IMR-90 (cell line): ENCODE data around the gene CHM. TPM values are rescaled to one million over a fixed set of nuclear protein-coding genes. Genes with fewer than 3 reads are reported as not detected.
"Not testable (repeated sequence)": the region's sequence is repeated elsewhere in the genome, so short reads cannot be mapped to it uniquely, and the experiment has no call there.

ENCODE experiments used
- ATAC-seq: fragments of 200-7000 bp; cut with Tn5 transposase; 2 replicates; pipeline ENCODE4 v1.9.1; 2020; ENCODE audit warnings: low read depth, mild to moderate bottlenecking, moderate library complexity
- BruUV-seq: library from RNA; stranded (reverse); fragments of 400-500 nt; replicated peaks from 2 replicates; lab custom pipeline; 2021; lab: Mats Ljungman, UMichigan
- CTCF ChIA-PET: fragments of 300-600 bp; formaldehyde crosslinking; extraction: SDS; loops from one replicate; lab custom pipeline; 2021; ENCODE audit warnings: antibody characterized with exemption; lab: Yijun Ruan, JAX
- POLR2A ChIA-PET: fragments of 300-600 bp; sonication (Branson Sonifier 250); formaldehyde crosslinking; loops from one replicate; lab custom pipeline; 2022; ENCODE audit warnings: antibody characterized with exemption; ENCODE audit not compliant: unreplicated experiment; lab: Charles Lee
- DNase-seq: peaks from one replicate; pipeline ENCODE4 v3.0.0; 2013
- H2AFZ ChIP-seq: replicated peaks from 2 replicates; pipeline ENCODE3; 2013; ENCODE audit warnings: low read length, mild to moderate bottlenecking; ENCODE audit not compliant: poor library complexity
- H2AK5ac ChIP-seq: 2 replicates; pipeline ENCODE4 v1.6.1; 2013; ENCODE audit warnings: low read depth, low read length, inconsistent platforms
- H2AK9ac ChIP-seq: replicated peaks from 2 replicates; pipeline ENCODE3; 2013; ENCODE audit warnings: mild to moderate bottlenecking, low read depth, low read length, moderate library complexity; ENCODE audit not compliant: poor library complexity
- H2BK120ac ChIP-seq: 2 replicates; pipeline ENCODE4 v1.6.1; 2013; ENCODE audit warnings: low read depth, low read length, inconsistent platforms
- H2BK15ac ChIP-seq: 3 replicates; pipeline ENCODE4 v1.6.1; 2013; ENCODE audit warnings: low read depth, low read length, inconsistent platforms
- H2BK20ac ChIP-seq: 2 replicates; pipeline ENCODE4 v1.6.1; 2013; ENCODE audit warnings: low read depth, mild to moderate bottlenecking, inconsistent platforms, low read length, moderate library complexity
- H2BK5ac ChIP-seq: 2 replicates; pipeline ENCODE4 v1.6.1; 2013; ENCODE audit warnings: mild to moderate bottlenecking, low read depth, low read length, inconsistent platforms; ENCODE audit not compliant: poor library complexity, severe bottlenecking
- H3K14ac ChIP-seq: replicated peaks from 2 replicates; pipeline ENCODE4 v1.6.1; 2013; ENCODE audit warnings: low read depth, low read length, inconsistent platforms
- H3K18ac ChIP-seq: 2 replicates; pipeline ENCODE4 v1.6.1; 2013; ENCODE audit warnings: low read depth, low read length, control low read depth
- H3K23ac ChIP-seq: 2 replicates; pipeline ENCODE4 v1.6.1; 2013; ENCODE audit warnings: low read depth, low read length, inconsistent platforms
- H3K27ac ChIP-seq: 2 replicates; pipeline ENCODE4 v1.5.1; 2013; ENCODE audit warnings: mild to moderate bottlenecking, control low read depth, low read length; ENCODE audit not compliant: insufficient read depth
- H3K27me3 ChIP-seq: 2 replicates; pipeline ENCODE4 v1.6.1; 2013; ENCODE audit warnings: low read length; ENCODE audit not compliant: control insufficient read depth, insufficient read depth
- H3K36me3 ChIP-seq: 2 replicates; pipeline ENCODE4 v1.6.1; 2013; ENCODE audit warnings: low read length, mixed read lengths; ENCODE audit not compliant: control insufficient read depth, insufficient read depth
- H3K4ac ChIP-seq: 2 replicates; pipeline ENCODE4 v1.6.1; 2013; ENCODE audit warnings: low read depth, low read length, inconsistent platforms
- H3K4me1 ChIP-seq: 2 replicates; pipeline ENCODE4 v1.6.1; 2013; ENCODE audit warnings: low read length, mixed read lengths; ENCODE audit not compliant: control insufficient read depth, insufficient read depth
- H3K4me2 ChIP-seq: 2 replicates; pipeline ENCODE4 v1.6.1; 2013; ENCODE audit warnings: low read depth, mild to moderate bottlenecking, control low read depth, low read length, moderate library complexity
- H3K4me3 ChIP-seq: 2 replicates; pipeline ENCODE4 v1.5.1; 2013; ENCODE audit warnings: low read depth, mild to moderate bottlenecking, control low read depth, low read length, moderate library complexity; ENCODE audit not compliant: insufficient read depth
- H3K56ac ChIP-seq: 2 replicates; pipeline ENCODE4 v1.6.1; 2013; ENCODE audit warnings: low read length, inconsistent platforms; ENCODE audit not compliant: insufficient read depth; ENCODE audit errors: extremely low read depth
- H3K79me1 ChIP-seq, 2 experiments: 2 replicates each; pipeline ENCODE4 v1.6.1; 2013; ENCODE audit warnings: low read length in 2 of 2, inconsistent platforms in 1 of 2, low read depth in 1 of 2
- H3K9ac ChIP-seq: 2 replicates; pipeline ENCODE4 v1.6.1; 2013; ENCODE audit warnings: low read depth, low read length, control low read depth
- H3K9me1 ChIP-seq: 2 replicates; pipeline ENCODE4 v1.6.1; 2013; ENCODE audit warnings: low read length, inconsistent platforms; ENCODE audit not compliant: insufficient read depth
- H3K9me3 ChIP-seq: 2 replicates; pipeline ENCODE4 v1.6.1; 2013; ENCODE audit warnings: low read length; ENCODE audit not compliant: control insufficient read depth, insufficient read depth
- H4K20me1 ChIP-seq: 2 replicates; pipeline ENCODE4 v1.6.1; 2013; ENCODE audit warnings: low read length, inconsistent platforms; ENCODE audit not compliant: insufficient read depth
- H4K5ac ChIP-seq: 2 replicates; pipeline ENCODE4 v1.6.1; 2013; ENCODE audit warnings: mild to moderate bottlenecking, low read depth, low read length, control low read depth
- H4K8ac ChIP-seq, 2 experiments: 2 replicates each; pipeline ENCODE4 v1.6.1; 2013; ENCODE audit warnings: low read depth in 2 of 2, low read length in 2 of 2, control low read depth in 1 of 2, inconsistent platforms in 1 of 2
- H4K91ac ChIP-seq: 2 replicates; pipeline ENCODE4 v1.6.1; 2013; ENCODE audit warnings: low read depth, low read length, inconsistent platforms; ENCODE audit not compliant: insufficient read depth
- BHLHE40 ChIP-seq: fragments of 150-350 bp; IDR thresholded peaks from 2 replicates; pipeline ENCODE4 v1.6.1; 2016; ENCODE audit warnings: mild to moderate bottlenecking, low read depth, low read length
- CHD1 ChIP-seq: IDR thresholded peaks from 2 replicates; pipeline ENCODE4 v1.6.1; 2012; ENCODE audit warnings: low read depth, low read length, improper control_type of control experiment
- FOS ChIP-seq: fragments of 150-350 bp; IDR thresholded peaks from 2 replicates; pipeline ENCODE4 v1.6.1; 2016; ENCODE audit warnings: low read depth, low read length
- MAZ ChIP-seq: IDR thresholded peaks from 2 replicates; pipeline ENCODE4 v1.6.1; 2012; ENCODE audit warnings: low read depth, mild to moderate bottlenecking, low read length, improper control_type of control experiment, moderate library complexity, borderline replicate concordance
- POLR2A ChIP-seq: IDR thresholded peaks from 2 replicates; pipeline ENCODE4 v1.6.1; 2012; ENCODE audit warnings: mild to moderate bottlenecking, low read depth, low read length
- WGBS, 2 experiments: methylation state at CpG; one replicate each; pipeline versions ENCODE4 v1.1.5 to v1.1.7; 2013; ENCODE audit warnings: missing lambda C conversion rate in 2 of 2; ENCODE audit not compliant: insufficient read length in 1 of 2; ENCODE audit errors: extremely low coverage in 2 of 2; 5-methylcytosine and 5-hydroxymethylcytosine counted together
- dilution Hi-C: fragments of 300-500 bp; cut with HindIII; formaldehyde crosslinking; loops from one replicate; pipeline ENCODE4 v1.14.3; 2018; ENCODE audit warnings: low sequenced_read_pairs; ENCODE audit not compliant: unreplicated experiment
- in situ Hi-C: fragments of 300-500 bp; cut with MboI; formaldehyde crosslinking; loops from 3 replicates; pipeline ENCODE4 v1.14.3; 2019; ENCODE audit warnings: low sequenced_read_pairs, inconsistent platforms, mixed read lengths
- intact Hi-C: fragments of 100-400 bp; cut with micrococcal nuclease; formaldehyde crosslinking; loops from 2 replicates; pipeline ENCODE4 v1.10.0; 2022
- polyA plus RNA-seq, 3 experiments: library from polyadenylated mRNA; depleted of rRNA; stranded (reverse); fragments of >200 nt; gene quantifications; 2 replicates each; pipeline ENCODE4 v1.2.3, GENCODE V29; 2012; ENCODE audit warnings: low replicate concordance in 1 of 3
- total RNA-seq: library from RNA; depleted of rRNA; stranded (reverse); fragments of >200 nt; gene quantifications from 2 replicates; pipeline ENCODE4 v1.2.3, GENCODE V29; 2012

The CHM gene
- total and polyA plus RNA-seq, 2 of the 4 experiments (the other 2 are of a cell fraction) = 11.9 to 21.7 TPM

- Histone ChIP-seq H2AFZ (no peak overlapping the region), H3K56ac (no peak overlapping the region), H3K9me3 (no peaks in the 10 kb centered on the region), H3K9ac (no peak overlapping the region), H3K18ac (no peak overlapping the region), H4K5ac (no peak overlapping the region), H3K23ac (no peak overlapping the region), H3K4me3 (no peak overlapping the region), H2BK5ac (no peak overlapping the region), H3K79me1 (0 out of 4 replicates have a peak, but pooled peaks cover 0 to 3% of the 10 kb centered on the region in 2 experiments), H3K4me1 (no peaks in the 10 kb centered on the region), H4K8ac (no peak overlapping the region), H3K36me3 (no peaks in the 10 kb centered on the region), H4K20me1 (no peaks in the 10 kb centered on the region; the same call in 1 of the 2 replicates), H3K27ac (no peak overlapping the region), H3K4ac (no peak overlapping the region), H4K91ac (no peak overlapping the region), H3K27me3 (no peaks in the 10 kb centered on the region), H3K14ac (no peak overlapping the region), H2BK120ac (no peak overlapping the region), H2BK15ac (no peak overlapping the region), H2AK9ac (no peak overlapping the region), H3K4me2 (no peak overlapping the region), H2AK5ac (no peak overlapping the region), H2BK20ac (no peak overlapping the region), H3K9me1 (no peaks in the 10 kb centered on the region)
- TF ChIP-seq FOS (no peak), POLR2A (no peak), BHLHE40 (no peak), CHD1 (no peak), MAZ (no peak)
- no TSS peak for BruUV-seq
- in situ Hi-C loops (no loop called here), intact Hi-C loops (no loop called here), dilution Hi-C loops (no loop called here)
- WGBS, 2 experiments = no CpG with 5 or more reads among the region's 4 CpGs
- ATAC-seq (no peak), DNase-seq (no peak)
- ChIA-PET POLR2A (no interaction called here), CTCF (interaction anchor here (0.6 kb wide), 1 partner anchor 11 kb away, joined by 3 read pairs; no protein-coding TSS in a partner anchor)
Measured at GRCh38 chrX:86016139-86016538, 31.2 kb downstream of the CHM start.

- H2AK9ac ChIP-seq, dilution Hi-C loops, ATAC-seq, H3K9me1 ChIP-seq, H3K4me2 ChIP-seq, H3K9ac ChIP-seq, DNase-seq, H3K36me3 ChIP-seq, H3K27me3 ChIP-seq, H2AK5ac ChIP-seq, H3K4ac ChIP-seq, H2BK15ac ChIP-seq, H4K5ac ChIP-seq, H3K18ac ChIP-seq, H4K8ac ChIP-seq, H3K27ac ChIP-seq, H4K91ac ChIP-seq, H3K4me1 ChIP-seq, POLR2A ChIA-PET, H4K20me1 ChIP-seq, H3K23ac ChIP-seq, in situ Hi-C loops, H2BK20ac ChIP-seq, H2AFZ ChIP-seq, H3K14ac ChIP-seq, H2BK5ac ChIP-seq, BruUV-seq, H3K79me1 ChIP-seq, H3K56ac ChIP-seq, intact Hi-C loops, H3K4me3 ChIP-seq, H3K9me3 ChIP-seq, H2BK120ac ChIP-seq: not testable (repeated sequence)
- no CpG with 5 or more reads among the region's 4 CpGs for WGBS, 2 experiments
- CTCF ChIA-PET = interaction anchor here (0.6 kb wide), 1 partner anchor 333 kb away, joined by 3 read pairs; no protein-coding TSS in a partner anchor
Measured at GRCh38 chrX:86014959-86015358, 32.4 kb downstream of the CHM start.
